Posterior cingulate gyrus (tissue), 11 donors: ENCODE measurements around the gene AK5.
"Not testable (repeated sequence)": the region's sequence is repeated elsewhere in the genome, so short reads cannot be mapped to it uniquely, and the experiment has no call there.

ENCODE experiments used
- DNase-seq, 10 donors: peaks; one replicate each; pipeline versions ENCODE4 v3.0.0 to v3.0.0-alpha.2; 2020 to 2021; ENCODE audit warnings: mixed read lengths in 3 of 10
- intact Hi-C: fragments of 100-400 bp; cut with DNase I; formaldehyde crosslinking; loops from one replicate; pipeline ENCODE4 v1.15.1; 2023

The AK5 gene

GRCh38 chr1:77387553-77387952 is 105.7 kb downstream of the AK5 start:
- DNase-seq: no peak
- intact Hi-C loops: no loop called here

GRCh38 chr1:77388661-77389060 is 106.8 kb downstream of the AK5 start:
- DNase-seq: no peak
- intact Hi-C loops: no loop called here

- intact Hi-C loops: no loop called here
- no peak for DNase-seq
Measured at GRCh38 chr1:77392486-77392885, 110.7 kb downstream of the AK5 start.

- DNase-seq: no peak
- intact Hi-C loops: no loop called here
Measured at GRCh38 chr1:77394166-77394565, 112.3 kb downstream of the AK5 start.

GRCh38 chr1:77395051-77395450 is 113.2 kb downstream of the AK5 start:
- no peak for DNase-seq

GRCh38 chr1:77398152-77398551 is 116.3 kb downstream of the AK5 start:
- intact Hi-C loops: loop anchor here (5.0 kb wide), 2 partner anchors 114 to 134 kb away; no protein-coding TSS in a partner anchor

More at GRCh38 chr1:77395051-77395450, 113.2 kb downstream of the AK5 start:
- intact Hi-C loops: loop anchor here (5.0 kb wide), 2 partner anchors 117 to 137 kb away; no protein-coding TSS in a partner anchor

GRCh38 chr1:77399250-77400086 is 117.6 kb downstream of the AK5 start:
- intact Hi-C loops: loop anchor here (5.0 kb wide), 2 partner anchors 113 to 133 kb away; no protein-coding TSS in a partner anchor
- peak in 5 of 10 donors; percentile 23 to 82 (median 64) for DNase-seq

More at GRCh38 chr1:77398152-77398551, 116.3 kb downstream of the AK5 start:
- no peak for DNase-seq

GRCh38 chr1:77400781-77401180 is 119.0 kb downstream of the AK5 start:
- no peak for DNase-seq
- intact Hi-C loops: no loop called here

- no peak for DNase-seq
- intact Hi-C loops: no loop called here
Measured at GRCh38 chr1:77401384-77401783, 119.6 kb downstream of the AK5 start.

- peak in 1 of 10 donors; percentile 88 for DNase-seq
- intact Hi-C loops: no loop called here
Measured at GRCh38 chr1:77405186-77405585, 123.4 kb downstream of the AK5 start.

- no peak for DNase-seq
- intact Hi-C loops: no loop called here
Measured at GRCh38 chr1:77406661-77407060, 124.8 kb downstream of the AK5 start.

GRCh38 chr1:77407738-77408375 is 126.0 kb downstream of the AK5 start:
- intact Hi-C loops: no loop called here
- DNase-seq: no peak

GRCh38 chr1:77408933-77409332 is 127.1 kb downstream of the AK5 start:
- intact Hi-C loops, DNase-seq: not testable (repeated sequence)

GRCh38 chr1:77412069-77412819 is 130.4 kb downstream of the AK5 start:
- no peak for DNase-seq
- intact Hi-C loops: no loop called here

- DNase-seq: no peak
- intact Hi-C loops: no loop called here
Measured at GRCh38 chr1:77412820-77413530, 131.2 kb downstream of the AK5 start.

- intact Hi-C loops: no loop called here
- DNase-seq: no peak
Measured at GRCh38 chr1:77413541-77414335, 131.9 kb downstream of the AK5 start.

GRCh38 chr1:77415579-77415978 is 133.8 kb downstream of the AK5 start:
- no peak for DNase-seq
- intact Hi-C loops: no loop called here

- intact Hi-C loops: no loop called here
- DNase-seq: no peak
Measured at GRCh38 chr1:77416692-77417450, 135.1 kb downstream of the AK5 start.

- DNase-seq, intact Hi-C loops: not testable (repeated sequence)
Measured at GRCh38 chr1:77418055-77418454, 136.2 kb downstream of the AK5 start.
